GM06990 (cell line): ENCODE results near the gene MYO1C.
"Not testable (repeated sequence)": the region's sequence is repeated elsewhere in the genome, so short reads cannot be mapped to it uniquely, and the experiment has no call there.

ENCODE experiments used
- DNase-seq: peaks from one replicate; pipeline ENCODE4 v3.0.0-alpha.2; 2011; ENCODE audit not compliant: insufficient read length; ENCODE audit errors: extremely low read depth
- H3K27me3 ChIP-seq: replicated peaks from 2 replicates; pipeline ENCODE4 v1.6.0; 2011; ENCODE audit warnings: low read length; ENCODE audit not compliant: control insufficient read depth, insufficient read depth
- H3K36me3 ChIP-seq: 2 replicates; pipeline ENCODE4 v1.5.1; 2011; ENCODE audit warnings: low read length; ENCODE audit not compliant: control insufficient read depth, insufficient read depth
- H3K4me3 ChIP-seq: replicated peaks from 2 replicates; pipeline ENCODE4 v1.5.1; 2011; ENCODE audit warnings: low read depth, mild to moderate bottlenecking, control low read depth, low read length
- CTCF ChIP-seq: IDR thresholded peaks from 2 replicates; pipeline ENCODE4 v1.5.1; 2011; ENCODE audit warnings: low read length, control low read depth, mild to moderate bottlenecking, inconsistent platforms; ENCODE audit not compliant: insufficient read depth, poor library complexity, severe bottlenecking

Gene MYO1C

GRCh38 chr17:1423456-1424135 is 68.9 kb downstream of the MYO1C start:
- Histone ChIP-seq H3K4me3 (no peak overlapping the region), H3K27me3 (no peaks in the 10 kb centered on the region), H3K36me3 (peaks cover 16% of the 10 kb centered on the region)
- DNase-seq, result no peak
- TF ChIP-seq CTCF, result no peak

- DNase-seq, result no peak
- H3K4me3 ChIP-seq, result no peak overlapping the region
- no peaks in the 10 kb centered on the region for H3K27me3 ChIP-seq
- TF ChIP-seq CTCF, result no peak
- peaks cover 16% of the 10 kb centered on the region for H3K36me3 ChIP-seq
Measured at GRCh38 chr17:1422885-1423284, 69.6 kb downstream of the MYO1C start.

GRCh38 chr17:1421470-1421869 is 71.0 kb downstream of the MYO1C start:
- peaks cover 16% of the 10 kb centered on the region for H3K36me3 ChIP-seq
- H3K27me3 ChIP-seq, result no peaks in the 10 kb centered on the region
- no peak for DNase-seq
- H3K4me3 ChIP-seq, result no peak overlapping the region
- no peak for TF ChIP-seq CTCF

GRCh38 chr17:1420981-1421380 is 71.5 kb downstream of the MYO1C start:
- H3K27me3 ChIP-seq, result no peaks in the 10 kb centered on the region
- no peak for DNase-seq
- TF ChIP-seq CTCF, result no peak
- no peak overlapping the region for H3K4me3 ChIP-seq
- H3K36me3 ChIP-seq, result peaks cover 11% of the 10 kb centered on the region

- TF ChIP-seq CTCF, result no peak
- Histone ChIP-seq H3K36me3 (peaks cover 5% of the 10 kb centered on the region), H3K4me3 (no peak overlapping the region), H3K27me3 (no peaks in the 10 kb centered on the region)
- no peak for DNase-seq
Measured at GRCh38 chr17:1420163-1420562, 72.3 kb downstream of the MYO1C start.

- H3K36me3 ChIP-seq, DNase-seq: not testable (repeated sequence)
Measured at GRCh38 chr17:1418476-1418875, 74.0 kb downstream of the MYO1C start.

More at GRCh38 chr17:1418476-1418875, 74.0 kb downstream of the MYO1C start:
- not testable (repeated sequence) for H3K4me3 ChIP-seq, H3K27me3 ChIP-seq
